Right renal pelvis (tissue), 4 donors: ENCODE measurements around the gene ADA. TPM values are rescaled to one million over a fixed set of nuclear protein-coding genes. Genes with fewer than 3 reads are reported as not detected.

ENCODE experiments used
- DNase-seq, 4 donors: peaks; one replicate each; pipeline ENCODE4 v3.0.0-alpha.2; 2013; ENCODE audit warnings: low read depth in 4 of 4, low spot score in 3 of 4, missing footprints in 1 of 4
- polyA plus RNA-seq, 4 donors: library from polyadenylated mRNA; unstranded; fragments of 120-200 nt; gene quantifications; one replicate each; pipeline ENCODE4 v1.2.1, GENCODE V29; 2013; ENCODE audit not compliant: insufficient read length in 4 of 4

The ADA gene
- polyA plus RNA-seq, 4 donors, result 5.9 to 7.5 (median 7.0) TPM

DNA sequence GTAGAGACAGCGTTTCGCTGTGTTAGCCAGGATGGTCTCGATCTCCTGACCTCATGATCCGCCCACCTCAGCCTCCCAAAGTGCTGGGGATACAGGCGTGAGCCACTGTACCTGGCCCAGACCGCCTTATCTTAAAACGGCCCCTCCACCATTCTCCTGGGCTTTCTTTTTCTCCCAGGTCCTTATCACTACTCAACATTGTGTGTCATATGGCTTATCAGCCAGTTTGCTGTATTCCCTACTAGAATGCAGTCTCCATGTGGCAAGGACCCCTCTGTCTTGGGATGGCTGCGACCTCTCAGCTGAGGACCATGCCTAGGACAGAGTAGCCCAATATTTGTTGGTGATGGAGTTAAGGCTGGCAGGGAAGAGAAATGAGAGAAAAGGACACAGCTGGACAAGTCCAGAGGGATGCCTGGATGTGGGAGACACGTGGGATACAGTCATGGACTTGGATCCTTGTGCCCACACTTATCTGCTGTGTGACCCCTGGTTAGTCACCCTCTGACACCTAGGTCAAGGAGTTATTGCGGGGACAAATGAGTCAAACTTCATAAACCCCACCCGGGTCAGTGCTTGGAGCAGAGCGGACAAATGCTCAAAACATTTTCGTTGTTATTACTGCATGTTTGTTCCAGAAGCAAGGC, 24.0 kb downstream of the ADA start:
- DNase-seq, result no peak

DNA sequence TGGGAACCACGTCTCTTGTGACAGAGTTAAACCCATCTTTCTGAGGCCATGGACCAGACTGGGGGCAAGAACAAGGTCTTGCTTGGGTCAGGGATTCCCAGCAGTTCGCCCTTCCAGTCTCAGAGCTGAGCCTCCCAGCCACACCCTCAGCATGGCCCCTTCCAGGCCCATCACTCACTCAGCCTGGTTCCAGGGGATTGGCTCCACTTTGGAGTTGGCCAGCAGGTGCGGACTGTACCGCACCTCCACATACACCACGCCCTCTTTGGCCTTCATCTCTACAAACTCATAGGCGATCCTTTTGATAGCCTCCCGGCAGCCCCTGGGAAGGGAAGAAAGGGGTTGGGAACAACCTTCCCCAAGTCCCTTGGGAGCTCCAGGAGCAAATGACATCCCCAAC, 25.2 kb downstream of the ADA start:
- DNase-seq, result no peak

DNA sequence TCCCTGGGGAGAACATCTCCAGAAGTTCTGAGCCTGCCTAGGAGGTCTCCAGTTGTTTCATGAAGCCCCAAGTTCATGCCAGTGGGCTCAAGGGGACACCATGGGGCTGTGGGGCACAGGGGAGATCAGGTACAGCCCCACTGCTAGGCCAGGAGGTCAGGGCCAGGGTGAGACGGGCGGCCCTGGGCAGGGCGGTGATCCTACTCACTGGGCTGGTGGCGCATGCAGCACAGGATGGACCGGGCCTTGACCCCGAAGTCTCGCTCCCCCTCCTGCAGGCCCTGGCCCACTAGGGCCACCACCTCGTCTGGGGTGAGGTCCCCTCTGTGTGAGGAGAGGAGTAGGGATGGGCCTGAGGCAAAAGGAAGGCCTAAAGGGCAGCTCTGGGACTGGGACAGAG, 26.1 kb downstream of the ADA start:
- no peak for DNase-seq

DNA sequence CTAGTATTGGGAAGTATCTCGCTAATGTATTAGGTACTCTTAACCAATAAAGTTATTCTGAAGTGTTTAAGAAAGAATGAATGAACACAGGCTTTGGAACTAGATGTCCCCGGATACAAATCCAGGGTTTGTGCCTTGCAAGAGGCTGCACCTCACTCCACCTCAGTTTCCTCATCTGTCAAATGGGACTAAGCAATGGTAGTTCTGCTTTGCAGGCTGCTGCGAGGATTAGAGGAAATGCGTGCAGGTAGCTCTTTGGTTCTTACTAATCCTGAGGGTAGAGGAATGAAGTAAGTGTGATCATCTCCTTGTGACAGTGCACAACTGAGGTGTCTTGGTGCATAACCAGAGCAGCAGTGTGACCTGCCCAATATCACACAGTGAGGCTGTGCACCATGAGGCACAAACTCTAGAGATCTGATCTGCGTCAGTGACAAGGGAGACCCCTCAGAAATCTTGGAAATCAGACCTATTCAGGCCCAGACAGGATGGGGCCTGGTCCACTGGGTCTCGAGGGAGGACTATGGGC, 26.7 kb downstream of the ADA start:
- no peak for DNase-seq

DNA sequence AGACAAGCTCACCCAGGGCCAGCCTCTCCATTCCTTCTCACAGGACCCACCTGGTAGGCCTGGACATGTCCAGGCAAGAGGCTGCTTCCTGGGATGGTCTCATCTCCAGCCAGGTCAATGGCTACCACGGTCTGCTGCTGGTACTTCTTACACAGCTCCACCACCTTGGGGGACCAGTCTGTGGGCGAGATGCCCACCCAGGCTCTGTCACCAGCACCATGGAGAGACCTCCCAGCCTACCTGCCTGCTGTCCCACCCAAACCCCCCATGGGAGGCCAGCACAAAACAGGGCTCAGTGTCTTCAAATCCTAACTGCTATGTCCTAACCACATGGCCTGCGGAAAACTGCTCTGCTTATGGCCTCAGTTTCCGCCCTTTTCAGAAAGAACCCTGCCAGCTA, 27.3 kb downstream of the ADA start:
- DNase-seq, result no peak

DNA sequence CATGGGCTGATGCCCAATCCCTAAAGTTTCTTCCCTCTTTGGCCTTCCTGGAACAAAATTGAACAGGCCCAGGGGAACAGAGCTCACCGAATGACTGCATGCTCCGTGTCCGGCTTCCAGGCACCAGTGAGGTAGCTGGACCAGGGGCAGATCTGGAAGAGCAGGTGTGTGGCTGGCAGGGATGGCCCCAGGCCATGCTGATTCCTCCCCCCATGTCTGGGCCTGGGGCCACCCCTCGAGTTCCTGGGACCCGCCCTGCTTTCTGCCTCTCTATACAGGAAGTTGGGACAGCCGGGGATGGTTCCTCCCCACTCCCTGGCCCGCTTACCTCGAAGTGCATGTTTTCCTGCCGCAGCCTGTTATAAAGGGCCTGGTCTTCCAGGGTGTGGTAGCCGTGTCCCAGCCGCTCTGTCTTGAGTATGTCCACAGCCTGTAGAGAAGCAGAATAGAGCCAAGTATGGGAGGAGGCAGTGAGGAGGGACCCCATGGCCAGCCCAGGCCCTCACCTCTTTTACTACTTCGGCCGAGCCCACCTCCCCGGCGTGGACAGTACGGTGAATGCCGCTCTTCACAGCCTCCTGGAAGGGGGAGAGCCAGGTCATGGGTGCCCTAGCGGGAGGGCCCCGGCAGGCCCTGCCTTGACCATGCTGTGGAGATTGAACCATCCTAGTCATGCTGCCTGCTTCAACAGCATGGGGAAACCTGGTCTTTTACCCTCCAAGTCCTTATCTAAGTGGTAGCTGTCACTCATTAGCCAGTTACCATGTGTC, 28.8 kb downstream of the ADA start:
- no peak for DNase-seq

DNA sequence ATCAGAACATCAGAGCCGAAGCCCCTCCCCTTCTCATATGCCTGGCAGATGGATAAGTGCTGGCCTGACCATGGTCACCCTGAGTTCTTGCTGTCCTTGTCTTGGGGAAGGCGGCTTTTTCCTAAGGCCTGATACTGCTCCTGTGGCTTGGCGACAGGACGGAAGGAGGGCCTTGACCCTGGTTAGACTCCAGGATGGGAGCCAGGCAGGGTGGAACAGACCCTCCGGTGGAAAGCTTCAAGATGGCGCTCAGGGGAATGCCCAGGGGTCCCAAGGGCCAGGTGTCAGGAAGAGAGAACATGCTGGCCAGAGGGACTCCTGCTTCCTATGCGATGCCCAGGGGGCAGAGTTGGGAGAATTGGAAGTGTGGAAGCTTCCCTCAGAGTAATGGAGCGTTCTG, 29.6 kb downstream of the ADA start:
- no peak for DNase-seq

DNA sequence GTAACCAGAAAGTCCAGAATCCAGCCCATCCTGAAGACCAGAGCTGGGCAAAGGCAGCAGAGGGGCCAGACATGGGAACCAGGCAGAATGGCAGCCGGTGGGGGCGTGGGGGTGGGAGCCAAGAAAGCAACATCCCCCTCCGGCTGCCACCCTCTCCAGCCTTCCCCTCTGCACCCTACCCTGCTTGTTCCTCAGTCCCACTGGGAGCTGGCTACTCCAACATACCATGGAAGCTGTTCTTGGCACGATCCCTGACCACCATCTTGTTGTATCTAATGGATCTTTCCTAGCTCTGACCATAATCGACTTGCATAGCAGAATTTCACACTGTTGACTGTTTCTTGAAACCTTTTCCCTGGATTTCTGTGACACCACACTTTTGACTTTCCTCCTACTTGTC, 30.2 kb downstream of the ADA start:
- DNase-seq, result no peak

DNA sequence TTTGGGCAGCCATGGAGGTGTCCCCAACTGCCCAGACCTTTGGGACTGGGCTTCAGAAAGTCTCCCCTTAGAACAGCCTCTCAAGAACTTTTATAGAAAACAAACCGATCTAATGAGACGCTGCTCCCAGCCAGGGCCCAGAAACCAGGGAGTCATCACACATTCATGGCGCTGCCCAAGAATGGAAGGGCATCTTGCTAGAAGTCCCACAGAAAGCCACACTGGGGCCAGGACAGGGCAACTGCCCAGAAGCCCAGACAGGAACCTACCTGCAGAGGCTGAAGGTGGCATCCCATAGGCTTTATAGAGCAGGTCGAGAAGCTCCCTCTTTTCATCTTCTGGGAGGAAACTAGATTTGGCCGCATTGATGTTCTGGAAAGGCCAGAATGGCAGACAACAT, 31.5 kb downstream of the ADA start:
- no peak for DNase-seq

DNA sequence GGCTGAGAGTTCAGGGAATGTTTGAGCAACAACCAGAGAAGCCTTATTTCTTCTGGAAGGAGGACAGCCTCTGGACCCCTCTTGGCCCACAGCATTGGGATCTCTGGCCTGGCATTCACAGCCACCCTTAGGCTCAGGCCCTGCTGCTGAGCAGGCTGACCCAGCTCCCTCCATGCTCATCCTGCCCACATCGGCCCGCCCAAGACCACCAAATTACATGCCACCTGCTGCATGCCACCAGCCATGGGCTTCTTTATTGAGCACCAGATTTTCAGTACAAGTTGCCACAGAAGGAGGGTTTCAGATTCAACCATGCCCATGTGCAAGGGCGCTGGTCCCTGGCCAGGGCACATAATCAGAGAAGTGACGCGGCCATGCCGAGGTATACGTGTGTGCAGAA, 32.2 kb downstream of the ADA start:
- DNase-seq, result no peak

DNA sequence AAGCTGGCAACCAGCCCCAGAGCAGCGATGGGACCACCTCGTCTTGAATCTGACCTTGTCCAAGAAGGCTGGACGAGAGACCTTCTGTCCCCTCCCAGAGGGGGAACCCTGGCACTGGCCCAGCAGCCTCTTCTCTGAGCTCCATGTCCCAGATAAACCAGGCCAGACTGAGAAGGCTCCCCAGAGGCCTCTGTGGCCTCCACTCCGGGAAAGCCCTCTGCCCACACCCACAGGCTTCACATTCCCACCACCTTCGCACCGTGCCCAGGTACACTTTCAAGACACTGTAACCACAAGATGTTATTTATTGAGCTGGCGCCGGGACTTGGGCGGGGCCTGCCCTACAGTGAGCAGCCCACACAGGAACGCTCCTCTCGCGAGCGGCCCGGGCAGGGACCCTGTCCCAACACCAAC, 33.2 kb downstream of the ADA start:
- no peak for DNase-seq

DNA sequence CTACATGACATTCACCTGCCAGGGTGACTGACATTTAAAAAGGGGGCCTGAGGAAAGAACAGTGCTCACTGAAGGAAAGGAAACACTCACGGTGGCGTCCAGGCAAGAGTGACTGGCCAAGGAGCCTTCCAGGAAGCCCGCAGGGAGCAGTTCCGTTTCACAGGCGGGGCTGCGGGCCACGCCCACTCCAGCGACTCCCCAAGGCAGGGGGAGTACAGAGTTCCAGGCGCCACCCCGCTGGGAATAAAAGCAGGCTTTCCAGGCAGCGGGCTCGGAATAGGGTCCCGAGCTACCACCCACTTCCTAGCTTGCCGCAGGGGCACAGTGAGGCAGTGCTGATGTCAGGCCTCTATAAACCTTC, 34.9 kb downstream of the ADA start:
- no peak for DNase-seq

DNA sequence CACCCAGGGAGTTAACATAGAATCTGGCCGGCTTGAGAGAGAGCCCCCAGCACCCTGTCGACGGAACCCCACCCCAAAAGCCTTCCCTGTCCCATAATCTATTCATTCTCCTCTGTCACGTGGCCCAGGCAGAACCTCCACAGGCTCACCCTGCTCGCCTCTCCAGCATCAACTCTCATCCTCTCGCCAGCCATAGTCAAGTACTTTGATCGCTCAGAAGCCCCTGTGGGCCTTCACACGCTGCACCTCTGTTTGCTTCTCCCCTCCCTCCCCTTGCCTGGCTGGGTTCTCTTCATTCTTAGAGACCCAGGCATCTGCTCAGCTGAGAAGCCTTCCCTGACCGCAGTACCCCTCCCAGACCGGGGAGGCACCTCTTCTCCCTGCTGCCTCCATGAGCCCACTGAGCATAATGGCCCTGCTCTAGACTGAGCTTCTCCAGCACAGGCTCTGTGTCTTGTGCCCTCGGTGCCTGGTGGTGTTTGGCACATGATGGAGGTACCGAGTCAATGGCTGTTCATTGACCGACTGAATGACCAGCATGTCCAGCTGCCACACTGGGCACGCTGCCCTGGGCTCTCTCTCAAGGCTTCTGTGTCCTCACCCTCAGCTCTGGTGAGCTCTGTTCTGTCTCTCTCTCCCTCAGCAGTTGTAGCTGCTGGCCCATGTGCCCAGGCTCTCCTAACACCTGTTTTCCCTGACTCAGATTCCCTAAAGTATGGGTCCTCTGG, 35.5 kb downstream of the ADA start:
- no peak for DNase-seq

DNA sequence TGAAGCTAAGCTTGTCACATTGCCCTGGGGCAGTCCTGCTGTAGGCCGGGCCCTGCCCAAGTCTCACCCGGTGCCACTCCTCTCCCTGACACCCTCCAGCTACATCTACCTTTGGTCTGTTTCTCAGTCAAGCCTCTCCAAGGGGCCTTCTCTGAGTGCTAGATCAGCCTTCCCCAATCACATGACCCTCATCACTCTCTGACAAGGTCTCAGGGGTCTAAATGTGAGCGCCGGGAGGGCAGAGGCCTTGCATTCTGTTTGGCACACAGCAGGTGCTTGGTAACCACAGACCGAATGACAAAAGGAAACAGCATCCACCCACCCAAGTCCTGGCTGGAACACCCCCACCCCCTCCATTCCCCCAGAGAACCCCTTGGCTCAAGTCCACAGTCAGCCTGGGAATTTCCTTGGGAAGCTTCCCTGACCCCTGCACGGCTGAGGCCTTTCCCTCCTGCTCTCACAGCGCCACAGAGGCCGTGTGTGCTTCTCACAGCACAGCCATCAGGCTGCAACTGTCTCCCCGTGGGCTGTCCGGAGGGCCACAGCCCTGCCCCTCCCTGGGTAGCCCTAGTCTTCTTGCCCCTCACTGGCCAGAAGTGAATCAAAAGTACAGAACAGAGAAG, 36.2 kb downstream of the ADA start:
- no peak for DNase-seq

DNA sequence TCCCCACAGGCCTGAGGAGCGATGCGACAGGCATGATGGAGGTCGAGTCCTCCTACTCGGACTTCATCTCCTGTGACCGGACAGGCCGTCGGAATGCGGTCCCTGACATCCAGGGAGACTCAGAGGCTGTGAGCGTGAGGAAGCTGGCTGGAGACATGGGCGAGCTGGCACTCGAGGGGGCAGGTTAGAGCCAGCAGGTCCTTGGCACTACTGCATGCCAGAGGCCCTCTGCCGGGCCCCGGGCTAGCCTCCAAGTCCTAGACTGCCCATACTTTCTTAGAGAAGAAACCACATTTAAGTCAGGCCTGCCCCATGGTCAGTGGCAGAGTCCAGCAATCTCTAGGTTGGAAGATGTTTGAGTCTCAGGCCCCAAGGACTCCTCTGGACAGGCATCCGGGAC, 37.0 kb downstream of the ADA start:
- no peak for DNase-seq

DNA sequence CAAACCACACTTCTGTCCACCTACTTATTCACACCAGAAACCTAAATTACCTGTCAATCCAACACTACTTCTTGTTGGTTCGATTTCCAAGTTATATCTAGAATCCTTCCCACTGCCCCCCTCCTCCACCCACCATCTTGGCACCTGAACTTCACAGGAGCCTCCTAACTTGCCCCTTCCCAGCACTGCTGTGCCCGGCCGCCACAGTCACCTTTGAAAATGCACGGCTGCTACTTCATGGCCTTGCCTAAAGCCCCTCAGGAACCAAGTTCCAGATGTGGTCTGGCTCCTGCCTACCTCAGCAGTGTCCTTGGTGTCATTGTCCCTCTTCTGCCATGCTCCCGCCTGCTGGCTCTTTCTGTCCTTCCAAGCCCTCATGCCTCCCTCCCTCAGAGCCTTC, 37.9 kb downstream of the ADA start:
- no peak for DNase-seq

DNA sequence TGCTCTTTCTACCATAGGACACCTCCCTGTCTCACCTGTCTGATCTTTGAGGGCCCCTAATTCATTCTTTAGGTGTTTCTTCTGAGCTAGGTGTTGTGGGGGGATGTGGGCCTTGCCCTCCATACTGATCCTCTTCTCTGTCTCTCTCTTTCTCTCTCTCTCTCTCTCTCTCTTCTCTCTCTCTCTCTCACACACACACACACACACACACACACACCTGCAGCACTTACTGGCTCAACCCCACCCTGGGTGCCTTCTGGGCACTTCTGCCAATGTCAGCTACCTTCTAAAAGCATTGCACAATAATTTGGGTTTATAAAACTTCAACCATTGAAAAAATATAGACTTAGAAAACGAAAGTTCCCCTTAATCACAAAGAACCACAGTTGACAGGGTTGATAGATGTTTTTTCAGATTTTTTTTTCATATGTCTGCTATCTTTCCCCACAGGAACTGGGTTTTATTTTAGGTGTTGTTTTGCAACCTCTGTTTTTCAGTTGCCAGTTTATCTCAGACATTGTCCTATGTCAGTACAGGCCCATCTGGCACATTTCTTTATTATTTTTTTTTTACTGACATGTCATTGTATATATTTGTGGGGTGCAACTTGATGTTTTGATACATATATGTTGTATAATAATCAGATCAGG, 41.1 kb downstream of the ADA start:
- no peak for DNase-seq

DNA sequence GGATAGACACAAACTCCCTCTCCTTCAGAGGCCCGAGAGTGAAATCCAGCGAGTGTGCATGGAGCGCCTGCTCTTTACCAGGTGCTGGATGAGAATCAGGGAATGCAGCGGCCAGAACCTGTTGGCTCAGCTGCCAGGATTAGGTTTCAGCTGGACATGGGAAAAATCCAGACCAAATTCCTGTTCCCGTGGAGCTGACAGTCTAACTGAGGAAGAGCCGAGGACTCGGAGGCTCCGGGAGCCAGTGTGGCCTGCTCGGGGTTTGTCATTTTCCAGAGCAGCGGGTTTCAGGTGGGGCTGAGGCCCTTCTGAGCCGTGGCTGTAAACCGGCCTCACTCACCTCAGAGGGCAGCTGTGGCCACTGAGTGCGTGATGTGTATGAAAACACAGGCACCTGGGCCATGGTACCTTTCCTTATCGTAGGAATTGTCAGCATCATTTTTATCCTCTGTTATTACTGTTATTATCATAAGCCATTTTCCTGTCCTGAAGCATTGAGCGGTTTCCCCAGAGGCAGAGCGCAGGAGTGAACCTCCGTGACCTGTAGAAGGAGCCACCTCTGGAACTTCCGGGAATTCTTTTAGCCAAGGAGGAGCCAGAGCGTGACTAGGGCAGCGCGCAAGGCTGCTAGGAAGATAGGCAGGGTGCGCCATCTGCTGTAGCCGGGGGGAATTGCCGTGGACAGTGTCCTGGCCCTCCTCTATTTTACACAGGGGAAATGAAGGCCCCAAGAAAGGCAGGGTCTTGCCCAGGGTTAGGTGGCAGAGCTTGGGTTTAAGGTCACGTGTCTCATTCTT, 41.8 kb downstream of the ADA start:
- peak; percentile 78 to 83 (median 80) for DNase-seq

DNA sequence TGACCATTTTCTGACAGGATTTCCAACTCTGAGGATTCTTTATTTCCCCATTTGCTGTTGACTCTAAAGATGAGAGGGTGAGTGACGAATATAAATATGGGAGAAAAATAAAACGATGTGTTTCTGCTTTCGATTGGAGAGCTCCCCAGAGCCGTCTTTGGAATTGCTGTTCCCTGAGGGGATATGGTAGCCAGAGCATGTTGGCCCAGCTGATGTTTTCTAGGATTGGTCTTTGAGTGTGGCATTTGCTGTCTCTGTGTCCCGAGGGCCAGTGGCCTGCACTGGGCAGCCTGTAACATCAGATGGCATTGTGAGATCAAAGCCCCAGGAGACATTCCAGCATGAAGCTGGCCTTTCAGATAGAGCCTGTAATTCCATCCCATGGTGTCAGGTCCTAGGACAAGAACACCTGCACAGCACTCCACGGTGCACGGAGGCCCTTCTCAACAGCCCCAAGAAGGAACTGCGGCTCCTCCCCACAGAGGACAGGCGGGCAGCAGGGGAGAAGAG, 42.4 kb downstream of the ADA start:
- DNase-seq, result no peak
